ENCODE data around the gene WNT2B.

DNA sequence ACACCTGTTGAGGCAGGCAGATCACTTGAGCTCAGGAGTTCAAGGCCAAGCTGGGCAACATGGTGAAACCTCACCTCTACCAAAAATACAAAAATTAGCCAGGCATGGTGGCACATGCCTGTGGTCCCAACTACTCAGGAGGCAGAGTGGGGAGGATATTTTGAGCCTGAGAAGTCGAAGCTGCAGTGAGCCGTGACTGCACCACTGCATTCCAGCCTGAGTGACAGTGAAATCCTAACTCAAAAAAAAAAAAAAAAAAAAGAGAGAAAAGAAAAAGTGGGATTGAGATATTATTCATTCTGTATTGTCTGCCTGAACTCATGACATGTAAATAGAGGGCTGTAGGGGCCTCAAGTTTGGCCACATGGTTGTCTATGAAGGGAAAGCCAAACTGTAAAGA, 37.3 kb downstream of the WNT2B start:
- TF ChIP-seq, protein P1, sequence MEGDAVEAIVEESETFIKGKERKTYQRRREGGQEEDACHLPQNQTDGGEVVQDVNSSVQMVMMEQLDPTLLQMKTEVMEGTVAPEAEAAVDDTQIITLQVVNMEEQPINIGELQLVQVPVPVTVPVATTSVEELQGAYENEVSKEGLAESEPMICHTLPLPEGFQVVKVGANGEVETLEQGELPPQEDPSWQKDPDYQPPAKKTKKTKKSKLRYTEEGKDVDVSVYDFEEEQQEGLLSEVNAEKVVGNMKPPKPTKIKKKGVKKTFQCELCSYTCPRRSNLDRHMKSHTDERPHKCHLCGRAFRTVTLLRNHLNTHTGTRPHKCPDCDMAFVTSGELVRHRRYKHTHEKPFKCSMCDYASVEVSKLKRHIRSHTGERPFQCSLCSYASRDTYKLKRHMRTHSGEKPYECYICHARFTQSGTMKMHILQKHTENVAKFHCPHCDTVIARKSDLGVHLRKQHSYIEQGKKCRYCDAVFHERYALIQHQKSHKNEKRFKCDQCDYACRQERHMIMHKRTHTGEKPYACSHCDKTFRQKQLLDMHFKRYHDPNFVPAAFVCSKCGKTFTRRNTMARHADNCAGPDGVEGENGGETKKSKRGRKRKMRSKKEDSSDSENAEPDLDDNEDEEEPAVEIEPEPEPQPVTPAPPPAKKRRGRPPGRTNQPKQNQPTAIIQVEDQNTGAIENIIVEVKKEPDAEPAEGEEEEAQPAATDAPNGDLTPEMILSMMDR (IDR thresholded peaks at IDR 0.05), result no peak
- no peak for TF ChIP-seq POLR2AphosphoS5 (IDR thresholded peaks at IDR 0.05; ENCODE audit: low read depth, low read length)
- TF ChIP-seq, protein P2, sequence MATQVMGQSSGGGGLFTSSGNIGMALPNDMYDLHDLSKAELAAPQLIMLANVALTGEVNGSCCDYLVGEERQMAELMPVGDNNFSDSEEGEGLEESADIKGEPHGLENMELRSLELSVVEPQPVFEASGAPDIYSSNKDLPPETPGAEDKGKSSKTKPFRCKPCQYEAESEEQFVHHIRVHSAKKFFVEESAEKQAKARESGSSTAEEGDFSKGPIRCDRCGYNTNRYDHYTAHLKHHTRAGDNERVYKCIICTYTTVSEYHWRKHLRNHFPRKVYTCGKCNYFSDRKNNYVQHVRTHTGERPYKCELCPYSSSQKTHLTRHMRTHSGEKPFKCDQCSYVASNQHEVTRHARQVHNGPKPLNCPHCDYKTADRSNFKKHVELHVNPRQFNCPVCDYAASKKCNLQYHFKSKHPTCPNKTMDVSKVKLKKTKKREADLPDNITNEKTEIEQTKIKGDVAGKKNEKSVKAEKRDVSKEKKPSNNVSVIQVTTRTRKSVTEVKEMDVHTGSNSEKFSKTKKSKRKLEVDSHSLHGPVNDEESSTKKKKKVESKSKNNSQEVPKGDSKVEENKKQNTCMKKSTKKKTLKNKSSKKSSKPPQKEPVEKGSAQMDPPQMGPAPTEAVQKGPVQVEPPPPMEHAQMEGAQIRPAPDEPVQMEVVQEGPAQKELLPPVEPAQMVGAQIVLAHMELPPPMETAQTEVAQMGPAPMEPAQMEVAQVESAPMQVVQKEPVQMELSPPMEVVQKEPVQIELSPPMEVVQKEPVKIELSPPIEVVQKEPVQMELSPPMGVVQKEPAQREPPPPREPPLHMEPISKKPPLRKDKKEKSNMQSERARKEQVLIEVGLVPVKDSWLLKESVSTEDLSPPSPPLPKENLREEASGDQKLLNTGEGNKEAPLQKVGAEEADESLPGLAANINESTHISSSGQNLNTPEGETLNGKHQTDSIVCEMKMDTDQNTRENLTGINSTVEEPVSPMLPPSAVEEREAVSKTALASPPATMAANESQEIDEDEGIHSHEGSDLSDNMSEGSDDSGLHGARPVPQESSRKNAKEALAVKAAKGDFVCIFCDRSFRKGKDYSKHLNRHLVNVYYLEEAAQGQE (IDR thresholded peaks at IDR 0.05; ENCODE audit: insufficient read depth in 1 of 2, low read depth in 2 of 2, low read length in 1 of 2), result no peak
- TF ChIP-seq TCF7L2 (IDR thresholded peaks at IDR 0.05; ENCODE audit: low read depth, low read length), result no peak

Measured in Panc1 (cell line).